H9 (cell line): ENCODE measurements around the gene SLMAP. TPM values are rescaled to one million over a fixed set of nuclear protein-coding genes. Genes with fewer than 3 reads are reported as not detected.

Source experiments
- DNase-seq: peaks from one replicate; pipeline ENCODE4 v3.0.0-alpha.2; 2017
- H2AFZ ChIP-seq: one replicate; pipeline ENCODE4 v1.6.1; 2013; ENCODE audit warnings: mild to moderate bottlenecking, low read length, control low read depth, moderate library complexity
- H2AK5ac ChIP-seq: 2 replicates; pipeline ENCODE4 v1.6.1; 2013; ENCODE audit warnings: low read length, control low read depth, mixed read lengths; ENCODE audit not compliant: insufficient read length
- H2BK120ac ChIP-seq: one replicate; pipeline ENCODE4 v1.6.1; 2013; ENCODE audit warnings: low read depth, mild to moderate bottlenecking, low read length, control low read depth, inconsistent platforms; ENCODE audit not compliant: poor library complexity, severe bottlenecking
- H2BK12ac ChIP-seq: 2 replicates; pipeline ENCODE4 v1.6.1; 2013; ENCODE audit warnings: low read length, control low read depth, mixed read lengths, low read depth; ENCODE audit not compliant: insufficient read length
- H2BK15ac ChIP-seq: 2 replicates; pipeline ENCODE4 v1.6.1; 2013; ENCODE audit warnings: low read depth, low read length, control low read depth
- H2BK20ac ChIP-seq: one replicate; pipeline ENCODE4 v1.6.1; 2013; ENCODE audit warnings: low read depth, mild to moderate bottlenecking, low read length, control low read depth, inconsistent platforms; ENCODE audit not compliant: poor library complexity, severe bottlenecking
- H2BK5ac ChIP-seq: 2 replicates; pipeline ENCODE4 v1.6.1; 2013; ENCODE audit warnings: low read length, control low read depth, mixed read lengths; ENCODE audit not compliant: insufficient read length
- H3K14ac ChIP-seq: 2 replicates; pipeline ENCODE4 v1.6.1; 2013; ENCODE audit warnings: low read length, control low read depth; ENCODE audit not compliant: insufficient read depth
- H3K18ac ChIP-seq: 2 replicates; pipeline ENCODE4 v1.6.1; 2013; ENCODE audit warnings: low read depth, mild to moderate bottlenecking, mixed read lengths, low read length, control low read depth; ENCODE audit not compliant: insufficient read length
- H3K23ac ChIP-seq: 2 replicates; pipeline ENCODE4 v1.6.1; 2013; ENCODE audit warnings: low read length, control low read depth, mixed read lengths, low read depth; ENCODE audit not compliant: insufficient read length
- H3K23me2 ChIP-seq: 2 replicates; pipeline ENCODE4 v1.6.1; 2013; ENCODE audit warnings: low read depth, mild to moderate bottlenecking, mixed read lengths, low read length, control low read depth; ENCODE audit not compliant: insufficient read length, poor library complexity, severe bottlenecking
- H3K27ac ChIP-seq: 2 replicates; pipeline ENCODE4 v1.5.1; 2013; ENCODE audit warnings: low read length, control low read depth, mixed read lengths, low read depth; ENCODE audit not compliant: insufficient read length
- H3K27me3 ChIP-seq: 2 replicates; pipeline ENCODE4 v1.6.1; 2013; ENCODE audit warnings: low read length, control low read depth, inconsistent platforms; ENCODE audit not compliant: insufficient read depth
- H3K4ac ChIP-seq: 2 replicates; pipeline ENCODE4 v1.6.1; 2013; ENCODE audit warnings: low read depth, mild to moderate bottlenecking, control low read depth, inconsistent platforms, low read length, moderate library complexity
- H3K4me1 ChIP-seq: 2 replicates; pipeline ENCODE4 v1.6.1; 2013; ENCODE audit warnings: low read length, control low read depth, inconsistent platforms; ENCODE audit not compliant: insufficient read depth
- H3K4me2 ChIP-seq: 2 replicates; pipeline ENCODE4 v1.6.1; 2013; ENCODE audit warnings: low read length, control low read depth, mixed read lengths; ENCODE audit not compliant: insufficient read length, insufficient read depth
- H3K56ac ChIP-seq: 2 replicates; pipeline ENCODE4 v1.6.1; 2013; ENCODE audit warnings: low read depth, mild to moderate bottlenecking, mixed read lengths, low read length, control low read depth; ENCODE audit not compliant: insufficient read length
- H3K79me1 ChIP-seq: 2 replicates; pipeline ENCODE4 v1.6.1; 2013; ENCODE audit warnings: low read depth, mild to moderate bottlenecking, moderate library complexity, low read length, control low read depth, inconsistent platforms; ENCODE audit not compliant: insufficient read depth, poor library complexity, severe bottlenecking
- H3K79me2 ChIP-seq: 2 replicates; pipeline ENCODE4 v1.6.1; 2013; ENCODE audit warnings: low read length, control low read depth, inconsistent platforms; ENCODE audit not compliant: insufficient read depth
- H3K9ac ChIP-seq: 2 replicates; pipeline ENCODE4 v1.6.1; 2013; ENCODE audit warnings: low read length, control low read depth, mixed read lengths; ENCODE audit not compliant: insufficient read length; ENCODE audit errors: extremely low read depth
- H3K9me3 ChIP-seq: one replicate; pipeline ENCODE4 v1.6.1; 2013; ENCODE audit warnings: low read depth, low read length, inconsistent platforms; ENCODE audit not compliant: control insufficient read depth
- H3T11ph ChIP-seq: one replicate; pipeline ENCODE4 v1.6.1; 2013; ENCODE audit warnings: mild to moderate bottlenecking, low read length, control low read depth, inconsistent platforms
- H4K20me1 ChIP-seq: one replicate; pipeline ENCODE4 v1.6.1; 2013; ENCODE audit not compliant: control insufficient read depth, insufficient read length, insufficient read depth
- H4K5ac ChIP-seq: 2 replicates; pipeline ENCODE4 v1.6.1; 2013; ENCODE audit warnings: low read depth, mild to moderate bottlenecking, mixed read lengths, low read length, control low read depth; ENCODE audit not compliant: insufficient read length
- H4K8ac ChIP-seq: replicated peaks from 2 replicates; pipeline ENCODE4 v1.6.1; 2013; ENCODE audit warnings: low read length, control low read depth, mixed read lengths, low read depth; ENCODE audit not compliant: insufficient read length
- H4K91ac ChIP-seq: 2 replicates; pipeline ENCODE4 v1.6.1; 2013; ENCODE audit warnings: low read depth, mild to moderate bottlenecking, moderate library complexity, mixed read lengths, low read length, control low read depth; ENCODE audit not compliant: insufficient read length
- H3K27ac Mint-ChIP-seq, 3 experiments: 2 replicates in 2 of 3; 3 replicates in 1 of 3; pipeline ENCODE4 v1.8.0; 2020 to 2021; ENCODE audit warnings: mixed read lengths in 3 of 3, mild to moderate bottlenecking in 1 of 3, moderate library complexity in 1 of 3
- H3K27me3 Mint-ChIP-seq: 2 replicates; pipeline ENCODE4 v1.8.0; 2021; ENCODE audit warnings: low read depth, mild to moderate bottlenecking, moderate library complexity, mixed read lengths
- H3K36me3 Mint-ChIP-seq, 3 experiments: 2 replicates in 2 of 3; 3 replicates in 1 of 3; pipeline ENCODE4 v1.8.0; 2020 to 2021; ENCODE audit warnings: low read depth in 3 of 3, mixed read lengths in 3 of 3; ENCODE audit not compliant: insufficient read depth in 1 of 3
- H3K4me1 Mint-ChIP-seq, 2 experiments: 2 replicates each; pipeline ENCODE4 v1.8.0; 2020; ENCODE audit warnings: mixed read lengths in 2 of 2
- H3K4me3 Mint-ChIP-seq, 2 experiments: 2 replicates in 1 of 2; 3 replicates in 1 of 2; pipeline ENCODE4 v1.8.0; 2020 to 2021; ENCODE audit warnings: mild to moderate bottlenecking in 2 of 2, mixed read lengths in 2 of 2, moderate library complexity in 1 of 2
- H3K9me3 Mint-ChIP-seq, 2 experiments: 2 replicates in 1 of 2; 3 replicates in 1 of 2; pipeline ENCODE4 v1.8.0; 2020; ENCODE audit warnings: mild to moderate bottlenecking in 2 of 2, mixed read lengths in 2 of 2, moderate library complexity in 1 of 2
- CTCF ChIP-seq: fragments of 200-600 bp; sonication (generic); conservative IDR thresholded peaks from 3 replicates; pipeline ENCODE4 v1.8.0; 2021; ENCODE audit warnings: antibody characterized with exemption, mild to moderate bottlenecking
- WGBS: extraction: QIAGEN DNeasy Blood & Tissue Kit; methylation state at CpG from one replicate; pipeline ENCODE4 v1.1.7; 2013; ENCODE audit warnings: missing lambda C conversion rate, low lambda C conversion rate, mixed read lengths; ENCODE audit not compliant: insufficient read length; ENCODE audit errors: extremely low coverage; 5-methylcytosine and 5-hydroxymethylcytosine counted together
- total RNA-seq: library from RNA; stranded (reverse); gene quantifications from 2 replicates; pipeline ENCODE4 v1.2.1, GENCODE V29; 2021

The SLMAP gene
- total RNA-seq, 1 experiment from 2014 or later, result 65.1 TPM

- Histone ChIP-seq H2BK12ac (no peak overlapping the region), H4K5ac (no peak overlapping the region), H3K4me1 (peaks cover 13% of the 10 kb centered on the region; the same call in 1 of the 2 replicates), H2BK15ac (no peak overlapping the region), H3T11ph (no peak overlapping the region), H2BK20ac (no peak overlapping the region), H3K79me2 (no peaks in the 10 kb centered on the region), H3K56ac (no peak overlapping the region), H3K27me3 (no peaks in the 10 kb centered on the region), H2BK120ac (no peak overlapping the region), H3K4me2 (no peak overlapping the region), H3K27ac (no peak overlapping the region), H2BK5ac (no peak overlapping the region), H4K8ac (no peak overlapping the region), H3K23ac (no peak overlapping the region), H3K9ac (no peak overlapping the region), H3K4ac (no peak overlapping the region), H3K79me1 (no peaks in the 10 kb centered on the region), H2AK5ac (no peak overlapping the region), H4K91ac (no peak overlapping the region), H4K20me1 (no peaks in the 10 kb centered on the region), H2AFZ (no peak overlapping the region), H3K18ac (no peak overlapping the region), H3K14ac (no peak overlapping the region), H3K23me2 (no peaks in the 10 kb centered on the region), H3K9me3 (no peaks in the 10 kb centered on the region)
- Mint-ChIP-seq H3K4me3 (no peak overlapping the region), H3K9me3 (no peaks in the 10 kb centered on the region), H3K4me1 (peaks cover 37 to 41% of the 10 kb centered on the region in 2 experiments), H3K27me3 (no peaks in the 10 kb centered on the region), H3K27ac (peak overlapping the region in 2 of 3 experiments; percentile 1 to 29; a peak in 3 of 7 replicates), H3K36me3 (no peaks in the 10 kb centered on the region)
- no peak for DNase-seq
- no peak for TF ChIP-seq CTCF
- no CpG with 5 or more reads among the region's 5 CpGs for WGBS
Measured at GRCh38 chr3:57949344-57949743, 193.2 kb downstream of the SLMAP start.
